Activated T-helper 17 cell treated with anti-CD3 and anti-CD28 coated beads, Interleukin-2, amount 50 U/mL, for 72 hours (primary cell): Measurements from ENCODE around the gene CCL4L2. TPM values are rescaled to one million over a fixed set of nuclear protein-coding genes. Genes with fewer than 3 reads are reported as not detected.
"Not testable (repeated sequence)": the region's sequence is repeated elsewhere in the genome, so short reads cannot be mapped to it uniquely, and the experiment has no call there.

Experiments
- ATAC-seq: fragments of 150-1000 bp; cut with Tn5 transposase; replicated peaks from 2 replicates; pipeline ENCODE4 v1.10.0; 2021; ENCODE audit warnings: mild to moderate bottlenecking, moderate library complexity
- H3K27ac Mint-ChIP-seq: one replicate; pipeline ENCODE4 v1.8.0; 2022; ENCODE audit warnings: mixed read lengths
- H3K27me3 Mint-ChIP-seq: one replicate; pipeline ENCODE4 v1.8.0; 2022; ENCODE audit warnings: mixed read lengths
- H3K36me3 Mint-ChIP-seq: one replicate; pipeline ENCODE4 v1.8.0; 2022; ENCODE audit warnings: low read depth, mild to moderate bottlenecking, mixed read lengths
- H3K4me1 Mint-ChIP-seq: one replicate; pipeline ENCODE4 v1.8.0; 2022; ENCODE audit warnings: mixed read lengths
- H3K4me3 Mint-ChIP-seq: one replicate; pipeline ENCODE4 v1.8.0; 2022; ENCODE audit warnings: mild to moderate bottlenecking, mixed read lengths
- H3K9me3 Mint-ChIP-seq: one replicate; pipeline ENCODE4 v1.8.0; 2022; ENCODE audit warnings: mixed read lengths
- total RNA-seq, 2 donors: library from RNA; stranded (reverse); gene quantifications; one replicate each; pipeline ENCODE4 v1.2.3, GENCODE V29; 2022

The CCL4L2 gene
- total RNA-seq = 1 to 10 TPM; 2.3 to 5.5 TPM

DNA sequence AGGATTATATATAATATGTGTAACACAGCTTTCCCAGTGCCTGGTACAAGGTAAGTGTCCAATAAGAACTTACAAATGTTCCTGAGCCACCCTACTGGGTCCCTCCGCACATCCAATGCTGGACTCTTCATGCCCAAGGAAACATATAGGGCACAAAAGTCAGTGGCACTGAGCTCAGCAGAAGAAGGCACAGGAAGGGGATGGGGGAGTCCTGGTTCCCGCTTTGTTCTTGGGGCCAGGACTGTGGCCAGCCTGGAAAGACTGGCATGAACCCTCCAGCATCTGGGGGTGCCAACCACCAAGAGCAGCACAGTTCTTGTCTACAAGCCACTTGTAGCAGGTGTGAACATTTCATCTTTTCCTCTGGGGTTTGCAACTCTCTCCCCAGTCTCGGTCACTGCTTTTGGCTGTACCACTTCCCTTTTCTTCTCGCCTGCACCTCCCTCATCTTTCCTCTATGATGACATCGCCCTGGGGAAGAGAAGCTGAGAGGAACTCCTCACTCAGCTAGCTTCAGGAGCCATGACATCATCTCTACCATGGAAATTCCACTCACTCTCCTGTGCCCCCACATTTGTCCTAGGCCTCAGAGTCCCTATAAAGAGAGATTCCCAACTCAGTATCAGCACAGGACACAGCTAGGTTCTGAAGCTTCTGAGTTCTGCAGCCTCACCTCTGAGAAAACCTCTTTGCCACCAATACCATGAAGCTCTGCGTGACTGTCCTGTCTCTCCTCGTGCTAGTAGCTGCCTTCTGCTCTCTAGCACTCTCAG, at the start of gene CCL4L2:
CCL4L2 (plus strand) TSS at position 625 of the 773 bp plus-strand sequence.
- not testable (repeated sequence) for ATAC-seq, H3K36me3 Mint-ChIP-seq, H3K27ac Mint-ChIP-seq, H3K4me1 Mint-ChIP-seq, H3K4me3 Mint-ChIP-seq, H3K9me3 Mint-ChIP-seq
- peaks cover 34% of the 10 kb centered on the region for H3K27me3 Mint-ChIP-seq

DNA sequence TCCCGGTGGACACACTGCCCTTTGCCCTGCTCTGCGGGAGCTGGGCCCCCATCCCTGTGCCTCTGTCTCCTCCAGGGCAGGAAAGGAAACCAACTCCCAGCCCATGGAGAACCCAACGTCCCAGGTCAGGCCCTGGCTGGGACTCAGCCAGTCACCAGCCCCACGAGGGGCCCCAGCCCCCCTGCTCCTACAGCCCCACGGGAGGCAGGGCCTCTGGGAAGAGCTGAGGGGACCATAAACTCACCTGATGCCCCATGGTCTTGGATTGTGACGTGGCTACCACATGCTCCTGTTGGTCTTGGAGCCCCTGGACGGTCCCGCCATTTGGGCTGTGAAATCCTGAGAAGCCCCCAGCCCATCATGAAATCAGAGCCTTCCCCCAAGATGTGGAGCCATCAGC, 42.0 kb upstream of the CCL4L2 start:
- H3K4me1 Mint-ChIP-seq, H3K36me3 Mint-ChIP-seq, H3K27ac Mint-ChIP-seq, H3K4me3 Mint-ChIP-seq, H3K27me3 Mint-ChIP-seq, ATAC-seq, H3K9me3 Mint-ChIP-seq: not testable (repeated sequence)

DNA sequence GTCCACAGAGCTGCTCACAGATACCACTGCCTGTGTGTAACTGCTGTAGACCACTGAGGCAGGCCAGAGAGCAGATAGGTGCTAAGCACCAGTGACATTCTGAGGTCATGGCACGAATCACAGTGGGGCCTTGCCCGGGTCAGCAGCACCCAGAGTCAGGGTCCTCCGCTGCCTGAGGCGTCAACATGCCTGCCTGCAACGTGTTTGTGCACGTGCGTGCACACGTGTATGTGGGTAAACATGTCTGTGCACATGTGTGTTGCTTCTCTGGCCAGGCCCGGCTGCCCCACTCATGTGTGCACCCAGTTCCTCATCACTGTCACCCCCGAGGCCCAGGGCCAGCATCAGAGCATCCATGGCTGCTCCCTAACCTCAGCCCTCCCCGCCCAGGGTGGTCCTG, 34.3 kb upstream of the CCL4L2 start, which contains the start of gene TBC1D3B:
TBC1D3B (minus strand) TSS at position 101 of the 400 bp plus-strand sequence. CDS start 1,586 bp downstream, outside the sequence.
- H3K36me3 Mint-ChIP-seq, H3K4me1 Mint-ChIP-seq, H3K27ac Mint-ChIP-seq, H3K4me3 Mint-ChIP-seq, ATAC-seq, H3K9me3 Mint-ChIP-seq: not testable (repeated sequence)
- H3K27me3 Mint-ChIP-seq = peaks cover 13% of the 10 kb centered on the region

DNA sequence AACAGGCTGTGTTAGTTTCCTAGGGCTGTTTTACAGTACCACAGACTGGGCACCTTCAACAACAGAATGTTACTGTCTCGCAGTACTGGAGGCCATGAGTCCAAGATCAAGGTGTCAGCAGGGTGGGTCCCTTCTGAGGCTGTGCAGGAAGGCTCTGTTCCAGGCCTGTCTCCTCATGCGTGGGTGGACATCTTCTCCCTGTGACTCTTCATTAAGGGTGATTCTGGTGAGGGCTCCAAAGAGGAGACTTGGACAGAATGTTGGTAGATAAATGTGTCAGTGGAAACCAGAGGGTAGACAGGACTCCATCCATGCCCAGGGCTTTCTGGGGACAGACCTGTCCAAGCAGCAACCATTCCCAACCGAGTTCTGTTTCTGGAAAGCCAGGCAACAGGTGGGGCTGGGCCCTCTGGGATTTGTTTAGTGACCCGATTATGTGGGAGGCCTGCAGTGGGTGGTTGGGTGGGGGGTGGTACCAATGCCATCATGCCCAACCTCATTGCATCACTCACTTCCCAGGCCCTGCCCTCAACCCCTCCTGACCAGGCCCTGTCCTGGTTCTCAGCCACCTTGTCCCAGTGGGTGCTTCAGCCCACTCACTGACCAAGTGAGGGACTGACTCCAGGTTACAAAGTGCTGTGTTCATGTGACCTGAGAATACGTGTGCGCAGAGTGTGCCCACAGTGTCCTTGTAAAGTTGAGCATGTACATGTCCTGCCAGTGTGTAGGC, 29.3 kb upstream of the CCL4L2 start:
- ATAC-seq, H3K4me3 Mint-ChIP-seq, H3K36me3 Mint-ChIP-seq, H3K9me3 Mint-ChIP-seq, H3K4me1 Mint-ChIP-seq, H3K27ac Mint-ChIP-seq: not testable (repeated sequence)
- H3K27me3 Mint-ChIP-seq = peaks cover 51% of the 10 kb centered on the region

DNA sequence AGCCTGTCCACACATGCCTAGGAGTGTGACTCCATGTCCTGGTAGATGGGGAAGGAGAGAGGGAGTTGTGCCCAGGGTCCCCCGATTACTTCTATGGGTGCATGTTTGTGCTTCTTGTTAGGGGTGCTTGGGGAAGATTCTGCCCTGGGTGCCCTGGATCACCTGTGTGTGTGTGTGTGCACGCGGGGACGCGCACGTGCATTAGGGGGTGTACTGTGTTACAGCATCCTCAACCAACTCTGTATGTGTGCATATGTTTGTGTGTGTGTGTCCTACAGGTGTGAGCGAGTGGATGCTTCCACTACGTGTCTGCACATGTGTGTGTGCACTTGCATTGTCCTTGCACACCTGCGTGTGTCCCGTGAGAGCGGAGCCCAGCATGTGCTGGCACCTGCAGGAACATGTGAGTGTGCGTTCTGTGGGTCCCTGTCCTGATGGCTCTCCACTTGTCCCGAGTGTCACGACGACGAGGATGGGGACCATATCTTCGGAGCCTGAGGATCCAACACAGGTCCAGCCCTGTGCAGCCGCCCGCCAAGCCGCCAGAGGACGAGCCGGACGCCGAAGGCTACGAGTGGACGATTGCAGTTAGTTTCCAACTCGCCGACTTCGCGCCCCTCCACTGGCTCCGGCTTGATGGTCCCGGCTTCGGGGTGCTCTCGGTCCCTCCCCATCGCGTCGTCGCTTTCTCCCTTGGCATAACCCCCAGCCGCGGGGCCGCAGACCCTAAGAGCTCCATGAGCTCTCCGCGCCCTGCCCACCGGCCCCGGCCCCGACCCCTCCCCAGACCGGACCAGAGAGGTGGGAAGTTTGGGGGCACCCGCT, 28.5 kb upstream of the CCL4L2 start:
- no peaks in the 10 kb centered on the region for H3K9me3 Mint-ChIP-seq
- no peak overlapping the region for H3K27ac Mint-ChIP-seq
- H3K36me3 Mint-ChIP-seq = no peaks in the 10 kb centered on the region
- no peak overlapping the region for H3K4me3 Mint-ChIP-seq
- ATAC-seq = no peak
- no peaks in the 10 kb centered on the region for H3K4me1 Mint-ChIP-seq
- H3K27me3 Mint-ChIP-seq = peaks cover 56% of the 10 kb centered on the region

DNA sequence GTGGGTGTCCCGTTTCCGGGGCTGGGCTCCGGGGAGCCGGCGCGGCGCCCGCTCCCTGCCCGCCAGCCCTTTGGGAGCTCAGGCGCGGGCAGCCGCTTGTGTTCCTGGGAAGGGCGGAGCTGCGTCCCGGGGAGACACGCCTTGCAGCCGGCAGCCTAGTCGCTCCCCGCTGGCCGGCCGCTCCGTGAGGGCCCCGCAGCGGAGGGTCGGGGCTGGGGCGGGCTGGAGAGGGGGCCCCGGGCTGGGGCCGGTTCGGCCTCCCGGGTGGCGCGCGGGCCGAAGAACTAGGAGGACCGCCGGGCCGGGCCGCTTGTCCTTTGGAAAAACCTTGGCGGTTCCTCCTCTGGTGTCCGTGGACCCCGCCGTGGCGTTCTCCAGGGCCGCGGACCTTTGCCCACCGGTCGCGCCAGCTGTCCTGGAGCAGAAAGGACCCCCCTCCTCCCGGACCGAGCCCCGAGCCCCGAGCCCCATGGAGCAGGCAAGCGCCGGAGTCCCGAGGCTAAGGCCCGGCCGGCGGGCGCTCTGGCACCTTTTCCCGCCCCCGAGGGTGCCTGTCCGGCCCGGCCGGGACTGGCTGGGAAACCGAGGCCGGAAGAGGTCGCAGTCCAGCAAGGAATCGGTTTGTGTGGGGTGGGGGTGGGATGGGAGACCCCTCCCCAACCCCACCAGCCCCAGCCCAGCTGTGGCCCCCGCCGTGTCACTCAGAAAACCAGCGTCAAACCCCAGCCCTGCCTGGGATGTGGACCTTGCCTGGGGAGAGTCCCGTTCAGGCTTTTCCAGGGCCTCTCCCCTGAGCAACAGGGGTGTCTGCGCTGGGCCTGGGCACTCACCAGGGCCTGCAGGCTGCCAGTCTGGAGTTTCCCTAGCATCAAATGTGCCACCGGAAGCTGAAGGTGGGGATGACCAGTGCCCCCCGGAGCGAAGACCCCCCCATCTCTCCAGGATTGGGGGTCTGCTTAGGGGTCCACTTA, 27.6 kb upstream of the CCL4L2 start:
- Mint-ChIP-seq H3K4me1 (no peaks in the 10 kb centered on the region), H3K27ac (no peak overlapping the region), H3K27me3 (peaks cover 62% of the 10 kb centered on the region), H3K4me3 (no peak overlapping the region), H3K36me3 (no peaks in the 10 kb centered on the region), H3K9me3 (no peaks in the 10 kb centered on the region)
- ATAC-seq = no peak

DNA sequence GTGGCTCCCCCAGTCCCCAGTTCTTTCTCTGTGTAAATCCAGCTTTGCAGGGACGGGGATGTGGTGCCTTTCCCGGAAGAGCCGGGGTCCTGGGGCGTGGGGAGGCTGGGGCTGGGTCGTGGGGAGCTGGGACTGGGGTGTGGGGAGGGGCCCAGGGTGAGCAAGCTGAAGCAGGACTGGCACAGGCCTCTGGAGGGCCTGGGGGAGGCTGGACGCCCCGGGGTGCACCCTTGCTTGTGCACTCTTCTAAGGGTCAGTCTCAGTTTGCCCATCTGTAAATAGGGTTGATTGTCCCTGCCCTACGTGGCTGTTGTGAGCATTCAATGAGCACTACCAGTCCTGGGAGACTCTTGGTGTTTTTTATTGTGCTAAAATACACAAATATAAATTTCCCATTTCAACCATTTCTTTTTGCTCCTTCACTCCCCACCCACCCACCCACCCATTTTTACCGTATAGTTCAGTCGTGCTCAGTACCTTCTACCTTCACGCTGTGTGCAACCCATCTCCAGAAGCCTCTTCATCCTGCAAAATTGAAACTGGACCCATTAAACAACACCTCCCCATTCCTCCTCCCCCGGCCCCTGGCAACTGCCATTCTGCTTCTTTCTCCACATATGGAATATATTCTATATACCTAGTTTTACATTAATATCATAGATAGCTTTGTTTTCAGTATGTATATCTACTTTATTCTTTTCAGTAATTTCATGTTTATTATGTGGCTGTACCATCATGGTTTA, 26.7 kb upstream of the CCL4L2 start:
- Mint-ChIP-seq H3K36me3 (no peaks in the 10 kb centered on the region), H3K4me1 (no peaks in the 10 kb centered on the region), H3K27me3 (peaks cover 68% of the 10 kb centered on the region), H3K27ac (no peak overlapping the region), H3K4me3 (no peak overlapping the region), H3K9me3 (no peaks in the 10 kb centered on the region)
- no peak for ATAC-seq

DNA sequence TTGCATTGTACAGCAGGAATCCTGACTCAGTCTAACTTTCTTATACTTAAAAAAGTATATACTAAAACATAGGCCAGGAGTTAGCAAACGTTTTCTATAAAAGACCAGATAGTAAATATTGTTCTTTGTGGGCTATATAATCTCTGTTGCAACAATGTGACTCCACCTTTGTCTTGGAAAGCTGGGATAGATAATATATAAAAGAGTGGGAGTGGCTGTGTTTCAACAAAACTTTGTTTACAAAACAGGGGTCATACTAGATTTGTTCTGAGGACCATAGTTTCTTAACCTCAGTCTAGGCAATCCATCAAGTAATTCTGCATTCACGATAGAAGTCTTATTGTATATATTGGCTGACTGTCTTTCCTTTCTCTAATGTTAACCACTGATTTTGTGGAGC, 25.4 kb upstream of the CCL4L2 start:
- Mint-ChIP-seq H3K4me1 (no peaks in the 10 kb centered on the region), H3K27me3 (peaks cover 64% of the 10 kb centered on the region), H3K4me3 (no peak overlapping the region), H3K36me3 (no peaks in the 10 kb centered on the region), H3K9me3 (no peaks in the 10 kb centered on the region), H3K27ac (no peak overlapping the region)
- ATAC-seq = no peak

DNA sequence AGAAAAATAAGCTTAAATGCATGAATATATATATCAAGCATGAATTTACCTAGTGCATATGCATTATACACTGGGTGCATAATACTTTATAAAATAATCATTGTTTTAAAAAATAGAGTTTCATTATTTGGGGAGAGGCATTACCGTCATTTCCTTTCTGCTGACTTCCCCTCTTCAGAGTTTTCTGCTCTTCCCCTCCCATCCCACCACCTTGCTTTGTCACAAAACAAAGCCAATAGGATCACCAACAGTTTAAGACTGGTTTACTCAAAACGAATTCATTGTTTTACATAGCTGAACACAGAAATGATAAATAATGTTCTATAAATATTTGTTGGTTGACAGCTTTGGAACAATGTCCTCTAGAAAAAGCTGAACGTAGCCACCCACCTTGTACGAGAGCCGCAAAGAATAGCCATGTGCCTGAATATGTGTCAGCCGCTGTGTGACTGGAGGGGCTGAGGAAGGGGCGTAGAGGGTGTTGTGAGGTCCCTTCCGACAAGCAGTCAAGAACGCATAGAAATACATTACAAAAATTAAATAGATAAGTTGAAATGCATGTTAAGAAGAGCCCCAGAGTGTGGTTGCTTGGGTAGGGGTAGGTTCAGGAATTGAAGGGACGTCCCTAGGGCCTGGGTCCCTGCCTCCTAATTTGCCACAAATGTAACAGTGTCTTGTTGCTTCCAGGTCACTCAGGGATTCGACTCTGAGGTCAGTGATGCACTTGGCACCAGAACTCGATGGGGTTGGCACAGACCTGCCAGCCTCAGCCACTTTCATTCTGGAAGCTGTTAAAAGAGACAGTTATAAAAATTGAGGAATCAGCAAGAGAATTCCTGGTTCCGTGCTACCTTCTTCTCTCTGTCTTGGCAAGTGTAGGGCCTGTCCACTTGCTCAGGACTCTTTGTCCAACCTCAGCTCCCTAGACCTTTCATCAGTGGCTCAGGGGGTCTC, 23.8 kb upstream of the CCL4L2 start:
- H3K27ac Mint-ChIP-seq, H3K9me3 Mint-ChIP-seq, H3K36me3 Mint-ChIP-seq, ATAC-seq, H3K4me3 Mint-ChIP-seq, H3K4me1 Mint-ChIP-seq: not testable (repeated sequence)
- H3K27me3 Mint-ChIP-seq = peaks cover 56% of the 10 kb centered on the region

DNA sequence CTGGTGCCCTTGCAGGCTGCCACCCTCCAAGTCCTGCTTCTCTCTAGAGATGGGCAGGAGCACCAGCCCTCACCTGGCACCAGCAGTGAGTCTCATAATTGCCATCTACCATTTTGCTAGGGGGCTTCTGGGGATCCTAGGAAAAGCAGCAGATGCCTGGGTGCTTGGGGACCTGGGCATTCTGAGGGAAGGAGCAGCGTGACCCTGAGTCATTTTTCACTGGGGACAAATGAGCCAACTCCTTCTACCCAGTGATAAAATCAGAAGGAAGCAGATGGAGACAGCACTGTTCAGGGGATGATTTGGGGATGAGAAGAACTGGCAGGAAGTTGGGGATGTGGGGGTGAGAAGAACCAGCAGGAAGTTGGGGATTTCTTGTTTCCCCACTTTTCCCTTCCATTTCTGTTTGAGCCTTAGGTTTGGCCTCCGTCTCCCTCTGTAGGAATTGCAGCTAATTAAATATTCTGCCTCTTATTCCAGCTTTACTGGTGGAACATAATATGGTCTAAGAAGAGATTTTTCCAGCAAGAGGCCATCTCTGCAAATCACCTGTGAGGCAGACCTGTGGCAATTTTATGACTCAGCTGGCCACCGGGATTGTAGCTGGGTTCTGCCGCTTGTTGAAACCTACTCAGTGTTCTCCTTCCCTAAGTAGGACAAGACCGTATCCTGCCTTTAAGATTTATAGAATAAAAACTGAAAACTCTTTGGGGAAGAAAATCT, 22.8 kb upstream of the CCL4L2 start:
- H3K36me3 Mint-ChIP-seq, H3K4me3 Mint-ChIP-seq, H3K4me1 Mint-ChIP-seq, H3K9me3 Mint-ChIP-seq, H3K27ac Mint-ChIP-seq: not testable (repeated sequence)
- peak; percentile 42 for ATAC-seq
- peaks cover 50% of the 10 kb centered on the region for H3K27me3 Mint-ChIP-seq

DNA sequence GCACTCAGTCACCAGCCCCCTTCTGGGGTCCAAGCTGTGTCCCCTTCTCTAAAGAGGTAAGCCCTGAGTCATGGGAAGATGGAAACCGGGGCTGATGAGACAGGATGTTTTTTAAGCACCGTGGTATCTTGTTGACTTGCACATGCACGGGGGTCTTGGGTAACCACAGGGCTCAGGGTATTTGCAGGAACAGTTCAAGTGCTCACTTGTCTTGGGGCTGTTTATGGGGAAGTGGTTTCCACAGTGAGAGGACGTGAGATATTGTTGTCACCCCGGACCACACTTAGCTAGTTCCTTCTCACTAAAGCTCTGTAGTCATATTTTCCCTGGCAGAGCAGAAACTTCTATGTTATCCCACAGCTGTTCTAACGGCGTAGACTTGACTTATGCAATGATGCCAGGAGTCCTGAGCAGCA, 22.0 kb upstream of the CCL4L2 start:
- no peak overlapping the region for H3K27ac Mint-ChIP-seq
- H3K4me3 Mint-ChIP-seq = no peak overlapping the region
- peak; percentile 81 for ATAC-seq
- H3K4me1 Mint-ChIP-seq = no peaks in the 10 kb centered on the region
- H3K27me3 Mint-ChIP-seq = peaks cover 51% of the 10 kb centered on the region
- H3K36me3 Mint-ChIP-seq = no peaks in the 10 kb centered on the region
- no peaks in the 10 kb centered on the region for H3K9me3 Mint-ChIP-seq

DNA sequence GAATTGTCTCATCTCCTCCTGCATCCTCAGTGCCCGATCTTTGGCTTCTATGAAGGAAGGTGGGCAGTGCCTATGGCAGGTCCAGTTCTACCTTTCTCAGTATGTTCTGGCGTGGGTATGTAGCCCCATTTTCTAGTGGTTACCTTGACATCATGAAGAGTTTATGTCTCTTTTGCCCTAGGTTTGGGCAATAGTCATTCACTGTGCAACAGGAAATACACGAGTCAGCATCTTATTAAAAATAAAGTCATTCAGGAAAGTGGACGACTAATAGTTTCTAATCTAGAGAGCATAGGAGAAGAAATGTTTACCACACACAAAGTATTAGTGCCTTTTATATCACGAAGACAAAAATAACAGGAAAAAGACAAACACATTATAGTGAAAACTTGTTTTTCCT, 20.9 kb upstream of the CCL4L2 start:
- not testable (repeated sequence) for ATAC-seq, H3K27ac Mint-ChIP-seq, H3K36me3 Mint-ChIP-seq, H3K4me3 Mint-ChIP-seq, H3K4me1 Mint-ChIP-seq, H3K9me3 Mint-ChIP-seq
- peaks cover 40% of the 10 kb centered on the region for H3K27me3 Mint-ChIP-seq
